ENCODE measurements around the gene RAB3A.

The RAB3A gene

GRCh38 chr19:18229915-18230314, 26.1 kb upstream of the RAB3A start:
- Mint-ChIP-seq H3K27ac (no peak overlapping the region), H3K4me1 (ENCODE audit: low read depth in 2 of 2) (peaks cover 7 to 18% of the 10 kb centered on the region in 2 donors), H3K9me3 (peaks cover 2 to 7% of the 10 kb centered on the region in 2 donors), H3K4me3 (no peak overlapping the region), H3K36me3 (ENCODE audit: insufficient read depth) (peaks cover 2% of the 10 kb centered on the region), H3K27me3 (peaks cover 70 to 90% of the 10 kb centered on the region in 2 donors)
- no peak for ATAC-seq (replicated peaks)
- DNase-seq: no peak

DNA sequence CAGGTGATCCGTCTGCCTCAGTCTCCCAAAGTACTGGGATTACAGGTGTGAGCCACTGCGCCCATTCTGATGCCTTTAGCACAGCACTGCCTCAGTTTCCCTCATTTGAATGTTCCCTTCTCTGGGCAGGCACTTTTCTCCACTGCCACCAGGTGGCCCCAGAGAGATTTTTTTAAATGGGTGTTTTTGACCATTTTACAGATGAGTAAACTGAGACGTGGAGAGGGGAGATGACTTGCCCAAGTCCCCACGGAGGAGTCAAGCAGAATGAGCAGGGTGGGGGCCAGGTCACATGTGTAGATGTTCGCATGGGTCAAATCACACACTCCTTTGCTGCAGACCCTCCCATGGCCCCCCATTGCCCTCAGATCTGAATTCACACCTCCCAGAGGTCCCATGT, 25.6 kb upstream of the RAB3A start:
- ATAC-seq (replicated peaks): no peak
- H3K27me3 Mint-ChIP-seq: peaks cover 74 to 90% of the 10 kb centered on the region in 2 donors
- H3K27ac Mint-ChIP-seq: no peak overlapping the region
- peaks cover 11 to 22% of the 10 kb centered on the region in 2 donors for H3K4me1 Mint-ChIP-seq (ENCODE audit: low read depth in 2 of 2)
- peaks cover 2% of the 10 kb centered on the region for H3K36me3 Mint-ChIP-seq (ENCODE audit: insufficient read depth)
- no peak overlapping the region for H3K4me3 Mint-ChIP-seq
- DNase-seq: no peak
- peaks cover 2 to 7% of the 10 kb centered on the region in 2 donors for H3K9me3 Mint-ChIP-seq

DNA sequence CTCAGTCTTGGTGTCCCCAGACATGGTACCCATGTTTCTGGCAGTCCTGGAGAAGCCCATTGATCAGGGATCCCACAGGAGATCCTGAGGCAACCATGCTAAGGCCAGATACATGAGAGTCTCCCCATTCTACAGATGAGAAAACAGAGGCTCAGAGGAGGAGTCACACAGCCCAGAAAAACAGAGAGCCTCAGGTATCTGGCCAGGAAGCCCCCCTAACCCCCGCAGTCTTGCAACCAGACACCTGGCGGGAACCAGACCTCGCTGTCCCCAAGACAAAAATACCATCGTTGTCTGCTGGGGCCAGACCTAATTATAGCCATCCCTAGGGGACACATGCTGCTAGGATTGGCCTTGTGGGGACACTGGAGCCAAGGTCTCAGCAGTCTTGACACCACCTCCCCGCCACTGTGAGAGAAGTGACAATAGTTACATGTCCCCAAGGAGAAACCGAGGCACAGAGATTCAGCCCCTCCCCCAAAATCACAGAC, 24.0 kb upstream of the RAB3A start:
- H3K4me1 Mint-ChIP-seq (ENCODE audit: low read depth in 2 of 2): peaks cover 18 to 26% of the 10 kb centered on the region in 2 donors
- DNase-seq: no peak
- H3K27me3 Mint-ChIP-seq: peaks cover 76 to 86% of the 10 kb centered on the region in 2 donors
- no peak overlapping the region for H3K4me3 Mint-ChIP-seq
- peaks cover 2% of the 10 kb centered on the region for H3K36me3 Mint-ChIP-seq (ENCODE audit: insufficient read depth)
- no peak overlapping the region for H3K27ac Mint-ChIP-seq
- H3K9me3 Mint-ChIP-seq: no peaks in the 10 kb centered on the region
- no peak for ATAC-seq (replicated peaks)

DNA sequence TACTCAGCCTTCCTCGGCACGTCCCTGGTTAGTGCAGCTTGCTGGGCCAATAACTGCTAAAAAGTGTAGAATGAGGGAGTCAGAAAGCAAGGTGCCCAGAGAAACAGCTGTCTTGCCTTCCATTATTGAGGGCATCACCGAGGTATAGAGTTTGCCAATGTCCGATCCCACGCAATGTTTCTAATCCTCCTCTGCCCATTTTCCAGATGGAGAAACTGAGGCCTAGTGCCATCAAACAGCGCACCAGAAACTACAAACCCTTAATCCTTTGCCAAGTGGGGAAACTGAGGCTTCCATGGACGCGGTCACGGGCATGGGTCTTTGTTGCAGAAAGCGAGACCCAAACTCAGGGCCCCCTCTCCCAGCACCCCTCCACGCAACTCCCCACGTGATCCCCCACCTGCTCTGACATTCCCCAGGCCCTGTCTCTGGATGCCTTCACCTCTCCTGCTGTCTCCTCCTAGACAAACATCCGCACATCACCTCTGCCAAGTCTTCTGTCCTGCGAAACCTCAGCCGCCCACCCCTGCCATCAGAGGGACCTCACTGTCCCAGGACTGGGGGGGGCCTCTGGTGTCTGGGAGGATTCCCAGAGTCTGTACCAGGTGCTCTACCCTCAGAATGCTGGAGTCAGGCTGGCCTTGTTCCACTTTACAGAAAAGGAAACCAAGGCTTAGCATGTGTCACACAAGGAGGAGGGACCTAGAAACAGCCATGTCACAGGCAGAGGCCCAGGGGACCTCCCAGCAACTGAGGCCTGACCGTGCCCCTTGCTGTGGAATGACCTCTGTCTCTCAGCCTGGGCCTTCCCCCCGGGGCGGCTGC, 23.3 kb upstream of the RAB3A start:
- Mint-ChIP-seq H3K27ac (no peak overlapping the region), H3K36me3 (ENCODE audit: insufficient read depth) (peaks cover 2% of the 10 kb centered on the region), H3K27me3 (peaks cover 69 to 86% of the 10 kb centered on the region in 2 donors), H3K4me3 (peak overlapping the region in 1 of 2 donors; percentile 45), H3K4me1 (ENCODE audit: low read depth in 2 of 2) (peaks cover 18 to 23% of the 10 kb centered on the region in 2 donors), H3K9me3 (no peaks in the 10 kb centered on the region)
- no peak for DNase-seq
- no peak for ATAC-seq (replicated peaks)

DNA sequence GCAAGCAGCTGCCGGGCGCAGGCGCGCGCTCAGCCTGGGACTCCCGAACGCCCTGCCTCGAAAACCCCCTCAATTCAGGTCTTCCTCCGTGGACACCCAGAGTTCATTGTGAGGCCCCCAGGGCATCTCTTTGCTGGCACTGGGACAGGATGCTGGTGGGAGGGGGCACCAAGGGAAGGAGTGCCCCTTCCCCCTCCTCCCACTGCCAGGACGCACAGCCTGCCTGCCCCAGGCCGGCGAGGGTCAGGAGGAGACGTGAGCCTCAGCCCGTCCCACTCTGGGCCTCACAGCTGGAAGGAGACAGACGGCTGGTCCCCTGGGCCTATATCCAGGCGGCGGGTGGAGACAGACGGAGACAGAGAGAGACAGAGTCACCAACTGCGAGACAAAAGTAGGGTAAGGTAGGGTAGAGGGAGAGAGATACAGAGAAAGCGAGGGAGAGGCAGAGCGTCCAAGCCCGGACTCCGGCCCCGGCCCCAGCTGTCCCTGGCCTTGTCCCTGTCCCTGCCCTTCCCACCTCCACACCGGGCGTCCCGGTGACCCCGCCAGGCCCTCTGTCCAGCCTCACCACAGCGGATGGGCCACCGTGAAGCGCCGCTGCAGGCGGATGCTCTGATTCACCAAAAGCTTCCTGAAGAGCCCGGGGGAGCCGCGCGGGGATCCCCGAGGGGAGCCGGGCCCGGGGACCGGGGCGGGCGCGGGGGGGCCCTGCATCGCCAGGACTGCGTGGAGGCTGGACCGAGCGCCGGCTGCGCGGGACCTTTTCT, 22.0 kb upstream of the RAB3A start, which contains the start of gene PDE4C:
Gene PDE4C, minus strand, starts transcription at position 737 of the 767 bp plus-strand sequence. Its CDS starts 23 bp downstream, at position 714.
- peaks cover 57 to 86% of the 10 kb centered on the region in 2 donors for H3K27me3 Mint-ChIP-seq
- no peak within 1 kb of the TSS for H3K27ac Mint-ChIP-seq
- ATAC-seq (replicated peaks) (peak; percentile 25), DNase-seq (no peak)
- H3K4me3 Mint-ChIP-seq: peak within 1 kb of the TSS; percentile 84 to 97
- peaks cover 18 to 26% of the 10 kb centered on the region in 2 donors for H3K4me1 Mint-ChIP-seq (ENCODE audit: low read depth in 2 of 2)
- no peaks in the 10 kb centered on the region for H3K9me3 Mint-ChIP-seq
- peaks cover 2% of the 10 kb centered on the region for H3K36me3 Mint-ChIP-seq (ENCODE audit: insufficient read depth)

DNA sequence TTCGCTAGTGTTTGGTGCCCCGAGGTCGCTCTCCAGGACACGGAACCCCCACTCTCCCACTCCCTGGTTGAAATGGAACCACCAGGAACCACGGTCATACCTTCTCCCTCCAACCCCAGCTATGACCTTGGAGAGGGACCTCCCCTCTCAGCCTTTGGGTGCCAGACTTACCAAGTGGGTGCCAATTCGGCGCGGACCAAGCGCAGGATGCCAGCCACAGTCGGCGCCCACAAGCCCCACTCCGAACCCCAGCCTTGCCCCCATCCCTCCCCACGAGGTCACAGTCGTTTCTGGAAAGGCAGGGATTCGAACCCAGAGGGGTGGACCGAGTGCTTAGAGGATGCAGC, 21.5 kb upstream of the RAB3A start:
- no peaks in the 10 kb centered on the region for H3K9me3 Mint-ChIP-seq
- H3K36me3 Mint-ChIP-seq (ENCODE audit: insufficient read depth): peaks cover 2% of the 10 kb centered on the region
- H3K27me3 Mint-ChIP-seq: peaks cover 55 to 86% of the 10 kb centered on the region in 2 donors
- H3K27ac Mint-ChIP-seq: no peak overlapping the region
- no peak for ATAC-seq (replicated peaks)
- peaks cover 18 to 26% of the 10 kb centered on the region in 2 donors for H3K4me1 Mint-ChIP-seq (ENCODE audit: low read depth in 2 of 2)
- DNase-seq: no peak
- peak overlapping the region; percentile 84 to 97 for H3K4me3 Mint-ChIP-seq

GRCh38 chr19:18224525-18225354, 20.9 kb upstream of the RAB3A start:
- H3K9me3 Mint-ChIP-seq: no peaks in the 10 kb centered on the region
- peak overlapping the region; percentile 84 to 97 for H3K4me3 Mint-ChIP-seq
- H3K27me3 Mint-ChIP-seq: peaks cover 52 to 86% of the 10 kb centered on the region in 2 donors
- DNase-seq: peak; percentile 79 to 81 (median 80)
- peaks cover 18 to 24% of the 10 kb centered on the region in 2 donors for H3K4me1 Mint-ChIP-seq (ENCODE audit: low read depth in 2 of 2)
- peak overlapping the region in 1 of 2 donors; percentile 85 for H3K27ac Mint-ChIP-seq
- H3K36me3 Mint-ChIP-seq (ENCODE audit: insufficient read depth): peaks cover 2% of the 10 kb centered on the region
- ATAC-seq (replicated peaks): peak; percentile 94

DNA sequence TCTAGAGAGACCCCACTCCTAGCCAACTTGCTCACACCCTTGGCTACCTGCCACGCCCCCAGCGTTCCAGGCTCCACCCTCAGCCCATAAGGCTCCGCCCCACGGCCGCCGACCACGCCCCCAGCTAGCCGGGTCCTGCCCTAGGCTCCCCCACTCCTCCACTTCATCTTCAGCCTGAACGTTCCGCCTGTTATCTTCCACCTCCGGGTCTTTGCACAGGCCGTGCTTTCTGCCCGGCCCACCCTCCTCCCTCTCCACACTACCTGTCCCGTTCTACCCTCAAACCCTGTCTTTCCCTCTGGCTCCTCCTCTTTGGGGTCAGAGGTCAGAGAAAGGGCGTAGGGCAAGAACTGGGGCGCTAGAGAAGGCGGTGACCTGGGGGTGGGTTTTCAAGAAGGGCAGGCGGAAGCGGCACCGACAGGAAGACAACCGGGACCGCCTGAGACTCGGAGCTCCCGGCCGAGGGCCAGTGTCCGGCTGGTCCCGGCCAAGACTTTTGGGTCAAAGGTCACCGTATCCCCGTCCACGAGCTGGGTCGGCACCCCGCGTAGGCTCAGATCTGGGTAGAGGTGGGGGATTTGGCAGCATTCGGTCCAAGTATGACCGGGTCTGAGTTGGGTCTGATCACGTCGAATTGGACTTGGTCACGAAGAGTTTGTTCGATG, 20.1 kb upstream of the RAB3A start:
- peak in 1 of 3 experiments; percentile 25 for DNase-seq
- H3K27ac Mint-ChIP-seq: peak overlapping the region in 1 of 2 donors; percentile 85

DNA sequence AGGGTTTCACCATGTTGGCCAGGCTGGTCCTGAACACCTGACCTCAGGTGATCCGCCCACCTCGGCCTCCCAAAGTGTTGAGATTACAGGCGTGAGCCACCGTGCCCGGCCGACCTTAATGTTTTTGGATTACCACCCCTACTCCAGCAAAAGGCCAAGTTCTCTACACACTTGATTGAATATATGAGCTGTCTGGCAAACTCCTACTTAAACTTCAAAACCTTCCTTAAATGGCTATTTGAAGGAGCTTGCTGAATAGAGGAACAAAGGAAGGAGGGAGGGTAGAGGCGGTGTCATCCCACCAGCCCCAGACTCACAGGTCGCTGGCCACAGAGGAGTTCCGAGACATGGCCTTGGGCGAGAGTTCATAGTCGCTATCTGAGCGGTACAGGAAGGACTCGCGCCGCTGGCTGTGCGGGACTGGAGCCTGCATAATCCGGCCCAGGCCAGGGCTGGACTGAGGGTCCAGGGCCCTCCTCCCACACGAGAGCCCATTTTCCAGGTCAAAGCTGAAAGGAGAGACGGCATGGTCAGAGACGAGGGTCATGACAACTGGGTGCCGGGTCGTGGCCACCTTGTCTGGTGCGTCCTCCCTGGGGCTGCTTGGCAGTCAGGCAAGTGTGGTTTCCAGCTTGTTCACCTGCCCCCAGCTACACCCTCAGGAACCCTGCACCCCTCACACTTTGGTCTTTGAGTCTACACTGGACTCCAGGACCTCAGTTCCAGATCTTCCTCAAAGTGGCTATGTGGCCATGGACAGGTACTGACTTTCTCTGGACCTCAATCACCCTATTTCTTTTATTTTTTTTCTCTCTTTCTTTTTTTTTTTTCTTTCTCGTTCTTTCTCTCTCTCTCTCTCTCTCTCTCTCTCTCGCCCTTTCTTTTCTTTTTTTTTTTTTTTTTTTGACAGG, 18.2 kb upstream of the RAB3A start:
- ATAC-seq (replicated peaks) (no peak), DNase-seq (no peak)
- H3K9me3 Mint-ChIP-seq: no peaks in the 10 kb centered on the region
- peaks cover 18 to 21% of the 10 kb centered on the region in 2 donors for H3K4me1 Mint-ChIP-seq (ENCODE audit: low read depth in 2 of 2)
- no peak overlapping the region for H3K4me3 Mint-ChIP-seq
- peaks cover under 1% of the 10 kb centered on the region for H3K36me3 Mint-ChIP-seq (ENCODE audit: insufficient read depth)
- H3K27ac Mint-ChIP-seq: no peak overlapping the region
- peaks cover 38 to 69% of the 10 kb centered on the region in 2 donors for H3K27me3 Mint-ChIP-seq

More for the DNA sequence above, 20.1 kb upstream of the RAB3A start:
- H3K4me3 Mint-ChIP-seq: peak overlapping the region; percentile 84 to 97
- H3K9me3 Mint-ChIP-seq: no peaks in the 10 kb centered on the region
- H3K36me3 Mint-ChIP-seq (ENCODE audit: insufficient read depth): peaks cover 2% of the 10 kb centered on the region
- H3K4me1 Mint-ChIP-seq (ENCODE audit: low read depth in 2 of 2): peaks cover 18 to 23% of the 10 kb centered on the region in 2 donors
- ATAC-seq (replicated peaks): peak; percentile 5
- peaks cover 49 to 81% of the 10 kb centered on the region in 2 donors for H3K27me3 Mint-ChIP-seq

GRCh38 chr19:18220632-18221275, 16.9 kb upstream of the RAB3A start:
- Mint-ChIP-seq H3K36me3 (ENCODE audit: insufficient read depth) (no peaks in the 10 kb centered on the region), H3K9me3 (no peaks in the 10 kb centered on the region), H3K27me3 (peaks cover 28 to 56% of the 10 kb centered on the region in 2 donors), H3K4me3 (no peak overlapping the region), H3K27ac (no peak overlapping the region), H3K4me1 (ENCODE audit: low read depth in 2 of 2) (peaks cover 15 to 18% of the 10 kb centered on the region in 2 donors)
- DNase-seq (no peak), ATAC-seq (replicated peaks) (no peak)

- no peaks in the 10 kb centered on the region for H3K36me3 Mint-ChIP-seq (ENCODE audit: insufficient read depth)
- no peak overlapping the region for H3K27ac Mint-ChIP-seq
- H3K4me1 Mint-ChIP-seq (ENCODE audit: low read depth in 2 of 2): peaks cover 13 to 15% of the 10 kb centered on the region in 2 donors
These were observed 16.2 kb upstream of the RAB3A start for GRCh38 chr19:18219911-18220631.

More at GRCh38 chr19:18219911-18220631, 16.2 kb upstream of the RAB3A start:
- ATAC-seq (replicated peaks) (no peak), DNase-seq (no peak)
- Mint-ChIP-seq H3K4me3 (no peak overlapping the region), H3K9me3 (no peaks in the 10 kb centered on the region), H3K27me3 (peaks cover 22 to 49% of the 10 kb centered on the region in 2 donors)
